ENCODE measurements around the gene CCDC18.

DNA sequence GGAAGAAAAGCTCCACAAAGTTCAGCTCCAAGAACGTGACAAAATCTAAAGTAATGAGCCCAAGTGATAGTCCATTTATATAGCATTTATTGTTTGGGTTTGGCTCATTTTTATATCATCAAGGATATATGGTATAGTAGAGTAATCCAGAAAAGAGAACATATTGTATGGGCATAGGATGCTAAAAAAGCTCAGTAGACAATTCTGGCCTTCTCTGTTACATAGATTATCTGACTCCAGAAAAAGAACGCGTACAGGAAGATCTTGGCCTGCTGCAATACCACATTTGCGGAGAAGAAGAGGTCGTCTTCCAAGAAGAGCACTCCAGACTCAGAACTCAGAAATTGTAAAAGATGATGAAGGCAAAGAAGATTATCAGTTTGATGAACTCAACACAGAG is 44.1 kb upstream of the CCDC18 start:
- TF ChIP-seq, protein P1, sequence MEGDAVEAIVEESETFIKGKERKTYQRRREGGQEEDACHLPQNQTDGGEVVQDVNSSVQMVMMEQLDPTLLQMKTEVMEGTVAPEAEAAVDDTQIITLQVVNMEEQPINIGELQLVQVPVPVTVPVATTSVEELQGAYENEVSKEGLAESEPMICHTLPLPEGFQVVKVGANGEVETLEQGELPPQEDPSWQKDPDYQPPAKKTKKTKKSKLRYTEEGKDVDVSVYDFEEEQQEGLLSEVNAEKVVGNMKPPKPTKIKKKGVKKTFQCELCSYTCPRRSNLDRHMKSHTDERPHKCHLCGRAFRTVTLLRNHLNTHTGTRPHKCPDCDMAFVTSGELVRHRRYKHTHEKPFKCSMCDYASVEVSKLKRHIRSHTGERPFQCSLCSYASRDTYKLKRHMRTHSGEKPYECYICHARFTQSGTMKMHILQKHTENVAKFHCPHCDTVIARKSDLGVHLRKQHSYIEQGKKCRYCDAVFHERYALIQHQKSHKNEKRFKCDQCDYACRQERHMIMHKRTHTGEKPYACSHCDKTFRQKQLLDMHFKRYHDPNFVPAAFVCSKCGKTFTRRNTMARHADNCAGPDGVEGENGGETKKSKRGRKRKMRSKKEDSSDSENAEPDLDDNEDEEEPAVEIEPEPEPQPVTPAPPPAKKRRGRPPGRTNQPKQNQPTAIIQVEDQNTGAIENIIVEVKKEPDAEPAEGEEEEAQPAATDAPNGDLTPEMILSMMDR (conservative IDR thresholded peaks at IDR 0.05; ENCODE audit: low read length), result no peak
- TF ChIP-seq EZH2phosphoT487 (IDR thresholded peaks at IDR 0.05; ENCODE audit: borderline replicate concordance, low read depth, low read length), result no peak

All from OCI-LY7 (cell line).